ENCODE results near the gene MDFI. TPM values are rescaled to one million over a fixed set of nuclear protein-coding genes. Genes with fewer than 3 reads are reported as not detected.

MDFI gene
- polyA plus RNA-seq, 4 donors, result 37.5 to 62.2 (median 49.3) TPM

- DNase-seq (ENCODE audit: low read depth in 4 of 4, low spot score in 2 of 4), result no peak
Observed at GRCh38 chr6:41700463-41701347, 62.4 kb downstream of the MDFI start.

- no peak for DNase-seq (ENCODE audit: low read depth in 4 of 4, low spot score in 2 of 4)
Observed at GRCh38 chr6:41702089-41702745, 63.9 kb downstream of the MDFI start.

GRCh38 chr6:41702771-41703494, 64.7 kb downstream of the MDFI start:
- no peak for DNase-seq (ENCODE audit: low read depth in 4 of 4, low spot score in 2 of 4)

Other genes starting within 250 kb of the MDFI start
- gene FOXP4, start 92.1 kb upstream of the MDFI start, polyA plus RNA-seq (ENCODE audit: insufficient read length in 4 of 4), result 10 to 100 TPM; 24.5 to 50.2 (median 36.3) TPM
- gene TFEB, start 97.1 kb downstream of the MDFI start, polyA plus RNA-seq (ENCODE audit: insufficient read length in 4 of 4), result 10 to 100 TPM in 2 of 4 donors, 1 to 10 TPM in 2; 7.6 to 11.5 (median 10.2) TPM
- gene PGC, start 108.9 kb downstream of the MDFI start, polyA plus RNA-seq (ENCODE audit: insufficient read length in 4 of 4), result under 1 TPM in 2 of 4 donors, not detected in 2; 0.35 to 0.48 TPM
- 1 to 10 TPM; 6.0 to 8.0 (median 7.3) TPM for gene FRS3, start 141.4 kb downstream of the MDFI start, polyA plus RNA-seq (ENCODE audit: insufficient read length in 4 of 4)
- gene PRICKLE4, start 142.3 kb downstream of the MDFI start, polyA plus RNA-seq (ENCODE audit: insufficient read length in 4 of 4), result 1 to 10 TPM; 1.9 to 6.7 (median 4.9) TPM
- 100 to 1,000 TPM; 211 to 256 (median 229) TPM for gene TOMM6, start 149.2 kb downstream of the MDFI start, polyA plus RNA-seq (ENCODE audit: insufficient read length in 4 of 4)